ENCODE data around the gene MMAA. TPM values are rescaled to one million over a fixed set of nuclear protein-coding genes. Genes with fewer than 3 reads are reported as not detected.

The MMAA gene
- total and polyA plus RNA-seq, 9 donors: 2.1 to 8.9 (median 6.2) TPM

DNA sequence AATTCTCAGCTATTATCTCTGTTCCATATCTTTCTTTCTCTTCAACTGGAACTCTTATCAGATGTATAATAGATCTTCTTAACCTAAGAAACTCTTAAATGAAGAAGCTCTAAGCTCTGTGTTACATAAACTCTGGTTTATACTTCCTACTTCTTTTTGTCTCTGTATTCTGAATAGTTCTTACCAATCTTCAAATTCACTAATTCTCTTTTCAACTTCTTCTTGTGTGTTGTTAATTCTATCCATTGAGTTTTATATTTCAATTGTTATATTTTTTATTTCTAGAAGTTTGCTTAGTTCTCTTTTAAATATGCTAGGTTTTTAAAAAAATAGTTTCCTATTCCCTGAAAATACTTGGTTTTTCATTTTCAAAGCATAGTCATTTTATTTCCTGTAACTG is 13.2 kb upstream of the MMAA start:
- Histone ChIP-seq H3K9me3 (no peaks in the 10 kb centered on the region), H3K36me3 (no peaks in the 10 kb centered on the region), H3K27ac (no peak overlapping the region), H3K4me3 (no peak overlapping the region), H3K27me3 (no peaks in the 10 kb centered on the region), H3K4me1 (ENCODE audit: insufficient read depth) (no peaks in the 10 kb centered on the region)
- TF ChIP-seq POLR2A (IDR thresholded peaks at IDR 0.05): no peak
- no peak for DNase-seq
- intact Hi-C loops (cut with DNase I): loop anchor here in 1 of 4 donors (10.0 kb wide), 1 partner anchor 391 kb away; no protein-coding TSS in a partner anchor

DNA sequence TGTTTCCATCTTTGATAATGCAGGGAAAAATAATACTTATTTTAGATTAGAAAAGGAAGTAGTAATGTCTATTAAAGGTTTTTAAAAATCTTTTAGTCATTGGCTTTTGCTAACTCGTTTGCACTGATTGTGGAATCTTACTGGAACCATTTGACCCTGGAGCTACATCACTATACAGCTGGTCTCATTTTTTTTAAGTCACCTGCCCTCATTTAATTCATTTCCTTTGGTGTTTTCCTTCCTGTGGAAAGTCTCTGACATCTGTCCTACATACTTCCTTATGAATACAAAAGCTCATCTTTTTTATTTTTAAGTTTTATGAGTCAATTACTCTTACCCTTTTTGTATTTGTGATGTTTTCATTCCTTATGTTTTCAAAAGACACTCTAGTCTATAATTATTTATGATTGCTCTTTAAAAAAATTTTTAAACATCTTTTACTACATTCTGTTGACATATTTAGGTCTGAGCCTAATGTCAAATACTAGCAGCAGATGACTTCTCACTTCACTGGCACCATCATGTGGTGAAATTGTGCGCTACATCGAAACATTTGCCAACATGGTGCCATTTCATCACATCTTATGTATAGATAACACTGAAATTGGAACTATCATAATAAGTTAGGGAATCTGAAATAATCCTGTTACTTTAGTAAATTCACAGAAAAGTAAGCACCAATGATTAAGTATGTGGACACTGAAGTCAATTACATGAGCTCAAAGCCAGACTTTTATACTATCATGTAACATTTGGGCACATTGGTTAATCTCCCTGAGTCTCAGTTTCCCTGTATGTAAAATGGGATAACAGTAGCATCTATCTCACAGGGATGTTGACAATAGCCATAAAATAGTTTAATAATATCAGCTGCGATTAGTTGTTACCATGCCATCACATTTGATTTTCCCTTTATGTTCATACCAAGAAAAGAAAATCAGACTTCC is 9.4 kb upstream of the MMAA start:
- no peak overlapping the region for H3K4me3 ChIP-seq
- peak; percentile 15 to 65 (median 53) for DNase-seq
- no peaks in the 10 kb centered on the region for H3K27me3 ChIP-seq
- no peak overlapping the region for H3K27ac ChIP-seq
- H3K36me3 ChIP-seq: no peaks in the 10 kb centered on the region
- intact Hi-C loops (cut with DNase I): loop anchor here in 1 of 4 donors (10.0 kb wide), 1 partner anchor 395 kb away; no protein-coding TSS in a partner anchor
- whole genome bisulfite sequencing, 3 donors: 36 to 61% (median 39%) methylated on average over 4 of the region's 4 CpGs
- H3K9me3 ChIP-seq: no peaks in the 10 kb centered on the region
- H3K4me1 ChIP-seq (ENCODE audit: insufficient read depth): no peaks in the 10 kb centered on the region
- TF ChIP-seq CTCF (IDR thresholded peaks at IDR 0.05) (peak; percentile 16 to 59 (median 44)), EP300 (IDR thresholded peaks at IDR 0.05) (no peak), POLR2A (IDR thresholded peaks at IDR 0.05) (no peak)

GRCh38 chr4:145613566-145614232 is 5.5 kb upstream of the MMAA start:
- no peak overlapping the region for H3K27ac ChIP-seq
- H3K4me1 ChIP-seq (ENCODE audit: insufficient read depth): peaks cover 1% of the 10 kb centered on the region
- TF ChIP-seq CTCF (IDR thresholded peaks at IDR 0.05): no peak
- TF ChIP-seq POLR2A (IDR thresholded peaks at IDR 0.05): no peak
- TF ChIP-seq EP300 (IDR thresholded peaks at IDR 0.05): no peak
- WGBS, 3 donors: 72 to 82% (median 77%) methylated on average over 5 of the region's 5 CpGs
- no peak for DNase-seq
- H3K27me3 ChIP-seq: no peaks in the 10 kb centered on the region
- H3K36me3 ChIP-seq: no peaks in the 10 kb centered on the region
- no peaks in the 10 kb centered on the region for H3K9me3 ChIP-seq
- no peak overlapping the region for H3K4me3 ChIP-seq
- intact Hi-C loops (cut with DNase I): no loop called here

DNA sequence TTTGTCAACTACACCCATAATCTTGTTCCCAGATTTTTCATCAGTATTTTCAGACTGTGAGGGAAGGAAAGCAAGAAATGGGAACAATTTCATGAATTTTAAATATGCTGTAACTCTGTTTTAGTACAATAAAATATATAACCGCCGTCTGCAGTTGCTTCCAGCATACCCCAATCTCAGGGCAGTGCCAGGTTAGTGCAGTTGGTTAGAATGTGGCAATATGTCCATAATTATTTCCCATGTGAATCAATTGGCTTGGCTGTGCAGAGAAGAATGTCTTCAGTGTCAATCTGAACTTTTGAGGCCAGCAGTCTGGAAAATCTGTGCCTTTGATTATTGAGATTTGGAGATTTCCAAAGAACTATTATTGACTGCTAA is 5.0 kb upstream of the MMAA start:
- TF ChIP-seq POLR2A (IDR thresholded peaks at IDR 0.05) (no peak), CTCF (IDR thresholded peaks at IDR 0.05) (no peak), EP300 (IDR thresholded peaks at IDR 0.05) (no peak)
- Histone ChIP-seq H3K4me1 (ENCODE audit: insufficient read depth) (peaks cover 1% of the 10 kb centered on the region), H3K4me3 (no peak overlapping the region), H3K9me3 (no peaks in the 10 kb centered on the region), H3K27ac (no peak overlapping the region), H3K27me3 (no peaks in the 10 kb centered on the region), H3K36me3 (no peaks in the 10 kb centered on the region)
- no peak for DNase-seq
- 52 to 73% (median 53%) methylated on average over 2 of the region's 2 CpGs for WGBS, 3 donors
- intact Hi-C loops (cut with DNase I): no loop called here
